ENCODE data around the gene NDST3. TPM values are rescaled to one million over a fixed set of nuclear protein-coding genes. Genes with fewer than 3 reads are reported as not detected.
A peak's percentile ranks its signal among the peaks of the same experiment; 100 is the strongest.

The NDST3 gene
- polyA plus RNA-seq, 2 of the 4 experiments (the other 2 are of a cell fraction): not detected

DNA sequence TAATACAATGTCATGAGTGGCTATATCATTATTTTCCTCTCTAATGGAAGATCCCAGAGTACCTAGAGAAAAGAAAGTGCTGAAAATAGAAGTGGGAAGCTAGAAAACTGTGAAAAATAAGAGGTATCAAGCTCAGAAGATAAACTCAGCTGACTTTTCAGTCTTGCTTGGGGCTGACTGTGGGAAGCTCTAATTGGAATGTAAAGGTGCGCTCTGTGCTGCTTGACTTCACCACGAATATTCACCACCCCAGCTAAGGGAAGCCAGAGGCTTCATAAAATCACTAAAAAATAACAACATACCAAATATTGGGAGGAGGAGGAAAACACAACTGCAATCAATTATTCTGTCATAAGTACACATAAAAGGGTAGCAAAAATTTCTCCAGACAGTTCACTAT, 25.1 kb downstream of the NDST3 start:
- no peak overlapping the region for H3K4me2 ChIP-seq
- ChIA-PET CTCF (no interaction called here), POLR2A (no interaction called here)
- no peak for TF ChIP-seq SREBF2 (IDR thresholded peaks at IDR 0.05)
- TF ChIP-seq, protein P1, sequence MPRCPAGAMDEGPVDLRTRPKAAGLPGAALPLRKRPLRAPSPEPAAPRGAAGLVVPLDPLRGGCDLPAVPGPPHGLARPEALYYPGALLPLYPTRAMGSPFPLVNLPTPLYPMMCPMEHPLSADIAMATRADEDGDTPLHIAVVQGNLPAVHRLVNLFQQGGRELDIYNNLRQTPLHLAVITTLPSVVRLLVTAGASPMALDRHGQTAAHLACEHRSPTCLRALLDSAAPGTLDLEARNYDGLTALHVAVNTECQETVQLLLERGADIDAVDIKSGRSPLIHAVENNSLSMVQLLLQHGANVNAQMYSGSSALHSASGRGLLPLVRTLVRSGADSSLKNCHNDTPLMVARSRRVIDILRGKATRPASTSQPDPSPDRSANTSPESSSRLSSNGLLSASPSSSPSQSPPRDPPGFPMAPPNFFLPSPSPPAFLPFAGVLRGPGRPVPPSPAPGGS (IDR thresholded peaks at IDR 0.05): no peak
- TF ChIP-seq FOSB (CRISPR knock-in tag; IDR thresholded peaks at IDR 0.05): no peak
- TF ChIP-seq, protein P2, sequence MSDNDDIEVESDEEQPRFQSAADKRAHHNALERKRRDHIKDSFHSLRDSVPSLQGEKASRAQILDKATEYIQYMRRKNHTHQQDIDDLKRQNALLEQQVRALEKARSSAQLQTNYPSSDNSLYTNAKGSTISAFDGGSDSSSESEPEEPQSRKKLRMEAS (IDR thresholded peaks at IDR 0.05): no peak
- no peak for TF ChIP-seq HOXB13 (CRISPR knock-in tag; IDR thresholded peaks at IDR 0.05; ENCODE audit: low read depth)
- TF ChIP-seq HEYL (CRISPR knock-in tag; IDR thresholded peaks at IDR 0.05): no peak
- 10% methylated on average over 2 of the region's 2 CpGs for WGBS (ENCODE audit: missing lambda C conversion rate)
- ATAC-seq (no peak), DNase-seq (ENCODE audit: low read depth in 1 of 2, low spot score in 1 of 2) (no peak), FAIRE-seq (no peak)
- H3K27ac ChIP-seq: no peak overlapping the region
- H3K9me3 ChIP-seq: no peaks in the 10 kb centered on the region
- no peaks in the 10 kb centered on the region for H3K4me1 ChIP-seq
- H3K4me3 ChIP-seq: no peak overlapping the region

DNA sequence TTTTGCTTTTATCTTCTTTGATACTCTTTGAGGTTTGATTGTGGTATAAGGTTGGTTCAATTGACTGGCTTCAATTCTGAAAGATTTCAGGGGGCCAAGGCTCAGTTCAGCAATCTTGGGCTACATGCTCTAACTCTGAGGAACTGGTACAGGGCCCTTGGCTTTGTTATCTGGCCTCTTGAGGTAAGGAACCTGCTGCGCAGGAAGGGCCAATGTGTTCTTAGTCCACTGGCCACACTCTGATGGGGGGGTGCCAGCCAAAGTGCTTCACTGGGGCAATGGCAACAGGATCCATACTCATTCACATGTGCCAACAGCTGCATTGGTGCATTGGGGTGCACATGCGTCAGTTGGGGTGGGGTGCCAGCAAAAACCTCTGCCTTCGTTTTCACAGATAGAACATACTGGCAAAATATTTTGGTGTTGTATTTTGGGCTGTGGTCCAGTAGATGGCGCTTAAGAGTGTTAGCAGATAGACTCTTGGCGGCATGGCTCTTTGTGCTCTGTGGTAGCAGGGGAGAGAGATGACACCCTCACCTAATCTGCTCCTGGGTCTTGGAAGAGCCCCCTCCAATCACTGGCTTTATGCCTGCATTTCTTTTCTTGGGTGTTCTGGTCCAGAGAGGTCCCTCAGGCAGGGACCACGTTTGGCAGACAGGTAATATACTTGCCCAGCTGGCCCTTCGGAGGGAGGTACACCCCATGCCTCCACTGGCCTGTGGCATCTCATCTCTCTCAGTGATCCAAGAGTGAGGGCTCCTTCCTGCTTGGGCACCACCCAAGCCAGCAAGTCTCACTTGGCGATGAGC, 42.9 kb downstream of the NDST3 start:
- DNase-seq (ENCODE audit: low read depth in 1 of 2, low spot score in 1 of 2) (peak; percentile 1 to 21), FAIRE-seq (no peak)
- POLR2A ChIA-PET: no interaction called here

DNA sequence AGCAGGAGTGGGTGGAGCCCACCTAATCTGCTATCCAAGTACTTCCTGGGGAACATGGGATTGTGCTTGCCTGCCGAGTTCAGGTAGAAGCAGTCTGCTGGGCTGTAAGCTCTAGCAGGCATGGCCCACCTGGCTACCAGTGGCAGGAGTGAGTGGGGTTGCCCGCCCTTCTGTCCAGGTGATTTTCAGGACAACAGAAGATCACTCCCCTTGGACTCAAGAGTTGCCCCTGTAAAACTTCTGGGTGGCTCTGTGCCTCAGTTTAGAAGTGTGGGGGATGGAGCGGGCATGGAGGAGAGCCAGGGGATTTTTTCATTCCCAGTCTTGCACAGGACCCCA, 43.5 kb downstream of the NDST3 start:
- ATAC-seq: no peak
- no peak for TF ChIP-seq NFE2L2 (conservative IDR thresholded peaks at IDR 0.05; ENCODE audit: low read length)
- no peak for TF ChIP-seq HEYL (CRISPR knock-in tag; IDR thresholded peaks at IDR 0.05)
- TF ChIP-seq EHMT2 (IDR thresholded peaks at IDR 0.05; ENCODE audit: low read depth): no peak
- TF ChIP-seq FOXS1 (CRISPR knock-in tag; IDR thresholded peaks at IDR 0.05): no peak
- TF ChIP-seq NPAS2 (CRISPR knock-in tag; IDR thresholded peaks at IDR 0.05; ENCODE audit: borderline replicate concordance): no peak
- TF ChIP-seq ZC3H11A (IDR thresholded peaks at IDR 0.05): no peak
- CTCF ChIA-PET: interaction anchor here (0.8 kb wide), 1 partner anchor 193 kb away, joined by 4 read pairs; no protein-coding TSS in a partner anchor

More for the DNA sequence above, 42.9 kb downstream of the NDST3 start:
- no peak overlapping the region for H3K27ac ChIP-seq
- H3K9me3 ChIP-seq: no peaks in the 10 kb centered on the region
- peak in 1 of 2 experiments; percentile 73; a peak in 3 of 6 replicates for ATAC-seq
- no peaks in the 10 kb centered on the region for H3K4me1 ChIP-seq
- CTCF ChIA-PET: interaction anchor here (0.8 to 1.2 kb wide), 2 partner anchors 182 to 193 kb away, joined by 3 to 4 read pairs; no protein-coding TSS in a partner anchor
- no peak overlapping the region for H3K4me3 ChIP-seq
- no peak overlapping the region for H3K4me2 ChIP-seq
- WGBS (ENCODE audit: missing lambda C conversion rate): 22% methylated on average over 6 of the region's 8 CpGs
- TF ChIP-seq RCOR1 (IDR thresholded peaks at IDR 0.05; ENCODE audit: low read depth, low read length) (no peak), HDAC2 (IDR thresholded peaks at IDR 0.05) (no peak), POLR2AphosphoS2 (conservative IDR thresholded peaks at IDR 0.05; ENCODE audit: low read length) (no peak), EHMT2 (IDR thresholded peaks at IDR 0.05; ENCODE audit: low read depth) (no peak), SMC3 (IDR thresholded peaks at IDR 0.05) (peak; percentile 29; the same call in 2 of the 3 replicates), CBX8 (IDR thresholded peaks at IDR 0.05) (no peak), FOXS1 (CRISPR knock-in tag; IDR thresholded peaks at IDR 0.05) (no peak), RAD21 (conservative IDR thresholded peaks at IDR 0.05 in 1 of 2, IDR thresholded peaks at IDR 0.05 in 1 of 2) (peak; percentile 14 to 38; a peak in 2 of 5 replicates), KDM5A (IDR thresholded peaks at IDR 0.05) (no peak)
- TF ChIP-seq, protein P3, sequence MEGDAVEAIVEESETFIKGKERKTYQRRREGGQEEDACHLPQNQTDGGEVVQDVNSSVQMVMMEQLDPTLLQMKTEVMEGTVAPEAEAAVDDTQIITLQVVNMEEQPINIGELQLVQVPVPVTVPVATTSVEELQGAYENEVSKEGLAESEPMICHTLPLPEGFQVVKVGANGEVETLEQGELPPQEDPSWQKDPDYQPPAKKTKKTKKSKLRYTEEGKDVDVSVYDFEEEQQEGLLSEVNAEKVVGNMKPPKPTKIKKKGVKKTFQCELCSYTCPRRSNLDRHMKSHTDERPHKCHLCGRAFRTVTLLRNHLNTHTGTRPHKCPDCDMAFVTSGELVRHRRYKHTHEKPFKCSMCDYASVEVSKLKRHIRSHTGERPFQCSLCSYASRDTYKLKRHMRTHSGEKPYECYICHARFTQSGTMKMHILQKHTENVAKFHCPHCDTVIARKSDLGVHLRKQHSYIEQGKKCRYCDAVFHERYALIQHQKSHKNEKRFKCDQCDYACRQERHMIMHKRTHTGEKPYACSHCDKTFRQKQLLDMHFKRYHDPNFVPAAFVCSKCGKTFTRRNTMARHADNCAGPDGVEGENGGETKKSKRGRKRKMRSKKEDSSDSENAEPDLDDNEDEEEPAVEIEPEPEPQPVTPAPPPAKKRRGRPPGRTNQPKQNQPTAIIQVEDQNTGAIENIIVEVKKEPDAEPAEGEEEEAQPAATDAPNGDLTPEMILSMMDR (IDR thresholded peaks at IDR 0.05): peak; percentile 33; the same call in 2 of the 3 replicates
- TF ChIP-seq, protein P4, sequence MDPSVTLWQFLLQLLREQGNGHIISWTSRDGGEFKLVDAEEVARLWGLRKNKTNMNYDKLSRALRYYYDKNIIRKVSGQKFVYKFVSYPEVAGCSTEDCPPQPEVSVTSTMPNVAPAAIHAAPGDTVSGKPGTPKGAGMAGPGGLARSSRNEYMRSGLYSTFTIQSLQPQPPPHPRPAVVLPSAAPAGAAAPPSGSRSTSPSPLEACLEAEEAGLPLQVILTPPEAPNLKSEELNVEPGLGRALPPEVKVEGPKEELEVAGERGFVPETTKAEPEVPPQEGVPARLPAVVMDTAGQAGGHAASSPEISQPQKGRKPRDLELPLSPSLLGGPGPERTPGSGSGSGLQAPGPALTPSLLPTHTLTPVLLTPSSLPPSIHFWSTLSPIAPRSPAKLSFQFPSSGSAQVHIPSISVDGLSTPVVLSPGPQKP (IDR thresholded peaks at IDR 0.05; ENCODE audit: low read depth, low read length): no peak

More for the DNA sequence above, 43.5 kb downstream of the NDST3 start:
- DNase-seq (ENCODE audit: low read depth in 1 of 2, low spot score in 1 of 2): no peak
- Histone ChIP-seq H3K4me2 (no peak overlapping the region), H3K27ac (no peak overlapping the region), H3K4me3 (no peak overlapping the region), H3K9me3 (no peaks in the 10 kb centered on the region), H3K4me1 (no peaks in the 10 kb centered on the region)
- 14% methylated on average over 1 of the region's 3 CpGs for WGBS (ENCODE audit: missing lambda C conversion rate)
- no peak for FAIRE-seq
- POLR2A ChIA-PET: no interaction called here

Measured in A549 (cell line).